Measurements from ENCODE around the gene PLCL1. TPM values are rescaled to one million over a fixed set of nuclear protein-coding genes. Genes with fewer than 3 reads are reported as not detected.
A peak's percentile ranks its signal among the peaks of the same experiment; 100 is the strongest.

The PLCL1 gene
- total RNA-seq, 3 donors from 2014 or later: 6.6 to 11.3 (median 11.1) TPM

DNA sequence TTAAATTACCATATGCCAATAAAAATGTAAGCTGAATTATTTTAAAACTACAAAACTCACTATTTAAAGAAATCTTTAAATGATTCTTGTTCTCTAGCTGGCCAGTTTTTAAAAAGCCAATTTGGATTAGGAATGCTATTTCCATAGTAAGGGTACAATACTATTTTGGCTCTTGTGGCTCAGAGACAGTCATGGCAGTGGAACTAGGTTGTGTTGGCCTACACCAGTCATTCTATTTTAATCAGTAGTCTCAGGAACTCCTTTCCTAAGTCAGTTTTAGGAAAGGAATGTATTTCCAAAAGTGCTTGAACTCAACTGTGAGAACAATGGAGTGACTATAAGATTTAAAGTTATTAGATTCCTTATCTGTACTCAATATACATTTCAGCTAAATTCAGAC is 25.1 kb upstream of the PLCL1 start:
- Histone ChIP-seq H3K27ac (no peak overlapping the region), H3K4me1 (no peaks in the 10 kb centered on the region), H3K4me3 (no peak overlapping the region), H3K36me3 (no peaks in the 10 kb centered on the region), H3K9me3 (no peaks in the 10 kb centered on the region), H3K27me3 (no peaks in the 10 kb centered on the region)
- intact Hi-C loops (cut with DNase I; ENCODE audit: low total_unique reads): no loop called here
- TF ChIP-seq POLR2AphosphoS5 (IDR thresholded peaks at IDR 0.05) (no peak), POLR2A (IDR thresholded peaks at IDR 0.05) (no peak)
- TF ChIP-seq, protein P1, sequence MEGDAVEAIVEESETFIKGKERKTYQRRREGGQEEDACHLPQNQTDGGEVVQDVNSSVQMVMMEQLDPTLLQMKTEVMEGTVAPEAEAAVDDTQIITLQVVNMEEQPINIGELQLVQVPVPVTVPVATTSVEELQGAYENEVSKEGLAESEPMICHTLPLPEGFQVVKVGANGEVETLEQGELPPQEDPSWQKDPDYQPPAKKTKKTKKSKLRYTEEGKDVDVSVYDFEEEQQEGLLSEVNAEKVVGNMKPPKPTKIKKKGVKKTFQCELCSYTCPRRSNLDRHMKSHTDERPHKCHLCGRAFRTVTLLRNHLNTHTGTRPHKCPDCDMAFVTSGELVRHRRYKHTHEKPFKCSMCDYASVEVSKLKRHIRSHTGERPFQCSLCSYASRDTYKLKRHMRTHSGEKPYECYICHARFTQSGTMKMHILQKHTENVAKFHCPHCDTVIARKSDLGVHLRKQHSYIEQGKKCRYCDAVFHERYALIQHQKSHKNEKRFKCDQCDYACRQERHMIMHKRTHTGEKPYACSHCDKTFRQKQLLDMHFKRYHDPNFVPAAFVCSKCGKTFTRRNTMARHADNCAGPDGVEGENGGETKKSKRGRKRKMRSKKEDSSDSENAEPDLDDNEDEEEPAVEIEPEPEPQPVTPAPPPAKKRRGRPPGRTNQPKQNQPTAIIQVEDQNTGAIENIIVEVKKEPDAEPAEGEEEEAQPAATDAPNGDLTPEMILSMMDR (IDR thresholded peaks at IDR 0.05): no peak
- no peak for DNase-seq (ENCODE audit: low spot score in 2 of 2)

DNA sequence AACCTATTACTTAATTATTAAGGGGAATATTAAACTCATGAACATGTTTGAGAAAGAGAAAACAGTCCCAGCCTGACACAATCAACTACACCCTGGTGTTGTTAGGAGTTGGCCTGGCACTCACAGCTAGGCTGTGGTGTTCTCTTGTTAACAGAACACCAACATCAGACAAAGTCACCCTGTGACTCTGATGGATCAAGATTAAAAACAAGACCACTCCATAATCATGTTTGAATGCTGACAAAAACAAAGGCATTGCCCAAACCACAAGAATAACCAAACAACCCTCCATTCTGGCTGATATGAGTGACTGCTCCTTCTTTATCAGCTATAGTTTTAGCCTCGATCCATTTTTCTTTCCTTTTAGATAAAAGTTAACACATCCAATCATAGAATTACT is 22.3 kb upstream of the PLCL1 start:
- Histone ChIP-seq H3K4me1 (no peaks in the 10 kb centered on the region), H3K4me3 (no peak overlapping the region), H3K27me3 (peaks cover 6 to 14% of the 10 kb centered on the region in 2 donors), H3K36me3 (no peaks in the 10 kb centered on the region), H3K9me3 (no peaks in the 10 kb centered on the region), H3K27ac (no peak overlapping the region)
- DNase-seq (ENCODE audit: low spot score in 2 of 2): no peak
- intact Hi-C loops (cut with DNase I; ENCODE audit: low total_unique reads): no loop called here
- TF ChIP-seq, protein P1 (IDR thresholded peaks at IDR 0.05): no peak
- no peak for TF ChIP-seq POLR2A (IDR thresholded peaks at IDR 0.05)
- no peak for TF ChIP-seq POLR2AphosphoS5 (IDR thresholded peaks at IDR 0.05)

DNA sequence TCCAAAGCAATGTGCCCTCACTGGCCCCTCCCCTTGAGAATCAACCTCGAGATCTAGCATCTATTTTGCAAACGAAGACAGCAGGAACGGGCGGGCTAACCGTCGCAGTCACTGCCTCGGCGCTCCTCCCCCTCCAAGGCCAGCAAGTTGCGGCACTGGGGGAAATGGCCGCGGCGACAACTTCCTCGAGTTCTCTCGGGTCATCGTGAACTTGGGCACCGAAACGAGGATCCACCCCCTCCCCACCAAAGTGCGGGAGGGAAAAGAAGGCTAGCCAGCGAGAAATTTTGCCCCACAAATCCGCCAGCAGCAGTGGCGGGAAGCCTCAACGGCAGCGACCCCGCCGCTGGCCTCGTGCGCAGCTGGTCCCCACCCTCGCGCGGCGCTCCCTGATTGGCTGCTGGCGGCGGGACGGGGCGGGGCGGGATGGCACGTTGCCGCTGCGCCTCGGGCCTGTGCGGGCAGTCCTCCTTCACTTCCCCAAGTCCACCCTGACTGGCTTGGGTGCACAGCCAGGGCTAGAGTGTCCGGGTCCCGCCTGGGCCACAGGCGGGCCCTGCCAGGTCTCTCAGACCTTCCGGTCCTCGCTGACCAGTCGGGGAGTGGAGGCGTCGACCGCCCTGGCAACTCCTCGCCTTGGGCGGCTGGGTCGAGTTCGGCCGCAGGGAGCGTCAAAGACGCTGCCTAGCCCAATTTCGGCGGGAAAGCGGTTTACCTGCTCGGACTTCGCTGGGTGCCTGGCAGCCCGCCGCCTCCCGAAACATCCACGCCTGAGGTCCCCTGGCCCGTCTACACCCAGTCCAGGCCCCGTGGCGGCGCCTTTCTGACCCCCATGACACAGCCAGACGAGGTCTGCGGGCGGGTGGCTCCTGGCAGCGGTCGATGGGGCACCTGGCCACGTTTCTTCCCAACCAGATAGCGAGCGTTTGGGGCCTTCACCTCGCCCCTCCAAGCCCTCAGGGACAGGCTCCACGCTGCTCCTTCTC is 19.1 kb upstream of the PLCL1 start, which contains the start of gene BOLL:
BOLL (minus strand) TSS at position 364 of the 986 bp plus-strand sequence. CDS start 3,469 bp downstream, outside the sequence.
- peak within 1 kb of the TSS; percentile 7 to 63 (median 42) for H3K4me3 ChIP-seq
- H3K36me3 ChIP-seq: no peaks in the 10 kb centered on the region
- TF ChIP-seq POLR2AphosphoS5 (IDR thresholded peaks at IDR 0.05) (no peak), POLR2A (IDR thresholded peaks at IDR 0.05) (no peak)
- TF ChIP-seq, protein P1 (IDR thresholded peaks at IDR 0.05): no peak
- no peaks in the 10 kb centered on the region for H3K9me3 ChIP-seq
- H3K27ac ChIP-seq: no peak within 1 kb of the TSS
- DNase-seq (ENCODE audit: low spot score in 2 of 2): no peak
- peaks cover 6 to 19% of the 10 kb centered on the region in 2 donors for H3K27me3 ChIP-seq
- intact Hi-C loops (cut with DNase I; ENCODE audit: low total_unique reads): no loop called here
- no peaks in the 10 kb centered on the region for H3K4me1 ChIP-seq

DNA sequence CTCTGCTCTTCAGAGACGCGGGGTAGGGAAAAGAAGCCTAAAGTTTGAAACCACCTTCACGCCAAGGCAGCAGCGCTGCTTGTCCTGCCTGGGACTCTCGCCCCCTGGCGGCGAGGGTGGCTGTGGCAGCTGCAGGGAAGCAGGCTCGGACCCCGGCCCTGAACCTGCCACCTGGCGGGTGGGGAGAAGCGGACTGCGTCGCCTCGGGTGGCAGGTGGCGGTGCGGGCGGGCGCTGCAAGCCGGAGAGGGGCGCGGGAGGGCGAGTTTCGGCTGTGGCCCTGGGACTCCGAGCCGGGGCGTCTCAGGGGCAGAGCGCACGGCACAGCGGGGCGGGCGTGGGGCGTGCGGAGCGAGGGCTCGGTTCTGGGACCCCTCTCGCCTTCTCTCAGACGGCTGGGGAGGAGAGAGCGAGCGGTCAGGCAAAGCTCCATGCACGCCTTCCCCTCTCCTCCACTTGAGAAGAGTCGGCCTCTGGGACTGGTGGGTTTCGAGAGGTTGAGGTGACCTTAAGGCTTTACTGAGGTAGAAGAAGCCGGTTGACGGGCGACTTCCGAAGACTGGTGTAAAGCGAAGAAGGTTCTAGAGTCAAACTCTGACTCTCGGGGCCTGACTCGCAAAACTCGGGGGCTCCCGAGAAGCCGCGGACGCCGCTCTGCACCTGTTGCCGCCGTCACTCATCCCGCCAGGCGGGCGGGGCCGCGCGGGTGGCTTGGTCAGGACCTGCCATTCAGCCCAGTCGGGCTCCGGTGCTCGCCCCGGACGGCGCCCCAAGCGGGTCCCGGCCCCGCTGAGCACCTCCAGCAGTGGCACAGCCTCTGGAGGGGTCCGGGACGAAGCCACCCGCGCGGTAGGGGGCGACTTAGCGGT is 18.1 kb upstream of the PLCL1 start:
- H3K27ac ChIP-seq: no peak overlapping the region
- H3K9me3 ChIP-seq: no peaks in the 10 kb centered on the region
- H3K36me3 ChIP-seq: no peaks in the 10 kb centered on the region
- peaks cover 6 to 19% of the 10 kb centered on the region in 2 donors for H3K27me3 ChIP-seq
- intact Hi-C loops (cut with DNase I; ENCODE audit: low total_unique reads): no loop called here
- no peak for DNase-seq (ENCODE audit: low spot score in 2 of 2)
- TF ChIP-seq, protein P1 (IDR thresholded peaks at IDR 0.05): peak in 1 of 3 donors; percentile 26
- TF ChIP-seq POLR2A (IDR thresholded peaks at IDR 0.05): no peak
- TF ChIP-seq POLR2AphosphoS5 (IDR thresholded peaks at IDR 0.05): no peak
- no peaks in the 10 kb centered on the region for H3K4me1 ChIP-seq
- H3K4me3 ChIP-seq: peak overlapping the region; percentile 7 to 63 (median 42)

Data from breast epithelium (tissue), 4 donors.